GM06990 (cell line): ENCODE results near the gene UQCRQ.

Source experiments
- DNase-seq: peaks from one replicate; pipeline ENCODE4 v3.0.0-alpha.2; 2011; ENCODE audit not compliant: insufficient read length; ENCODE audit errors: extremely low read depth
- H3K27me3 ChIP-seq: replicated peaks from 2 replicates; pipeline ENCODE4 v1.6.0; 2011; ENCODE audit warnings: low read length; ENCODE audit not compliant: control insufficient read depth, insufficient read depth
- H3K36me3 ChIP-seq: 2 replicates; pipeline ENCODE4 v1.5.1; 2011; ENCODE audit warnings: low read length; ENCODE audit not compliant: control insufficient read depth, insufficient read depth
- H3K4me3 ChIP-seq: replicated peaks from 2 replicates; pipeline ENCODE4 v1.5.1; 2011; ENCODE audit warnings: low read depth, mild to moderate bottlenecking, control low read depth, low read length
- TF ChIP-seq, protein P1 (sequence below): IDR thresholded peaks from 2 replicates; pipeline ENCODE4 v1.5.1; 2011; ENCODE audit warnings: low read length, control low read depth, mild to moderate bottlenecking, inconsistent platforms; ENCODE audit not compliant: insufficient read depth, poor library complexity, severe bottlenecking

UQCRQ gene

DNA sequence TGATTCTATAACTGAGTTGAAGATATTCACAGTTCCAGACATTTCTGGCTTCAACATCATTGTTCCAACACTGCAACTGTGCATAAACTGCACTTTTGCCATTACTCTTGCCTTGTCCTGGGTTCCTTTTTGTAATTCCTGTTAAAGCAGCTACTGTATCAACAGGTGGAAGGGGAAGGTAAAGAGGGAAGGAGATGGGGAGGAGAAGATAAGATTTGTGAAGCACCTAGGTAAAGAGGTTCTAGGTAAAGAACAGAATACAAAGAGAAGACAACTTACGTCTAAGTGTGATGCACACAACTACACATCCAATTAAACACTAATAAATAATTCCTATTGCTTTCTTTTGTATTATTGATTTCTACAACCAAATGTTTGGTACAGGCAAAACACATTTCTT lies 43.3 kb downstream of the UQCRQ start:
- Histone ChIP-seq H3K4me3 (no peak overlapping the region), H3K36me3 (peaks cover 4% of the 10 kb centered on the region), H3K27me3 (no peaks in the 10 kb centered on the region)
- no peak for DNase-seq
- TF ChIP-seq, protein P1, sequence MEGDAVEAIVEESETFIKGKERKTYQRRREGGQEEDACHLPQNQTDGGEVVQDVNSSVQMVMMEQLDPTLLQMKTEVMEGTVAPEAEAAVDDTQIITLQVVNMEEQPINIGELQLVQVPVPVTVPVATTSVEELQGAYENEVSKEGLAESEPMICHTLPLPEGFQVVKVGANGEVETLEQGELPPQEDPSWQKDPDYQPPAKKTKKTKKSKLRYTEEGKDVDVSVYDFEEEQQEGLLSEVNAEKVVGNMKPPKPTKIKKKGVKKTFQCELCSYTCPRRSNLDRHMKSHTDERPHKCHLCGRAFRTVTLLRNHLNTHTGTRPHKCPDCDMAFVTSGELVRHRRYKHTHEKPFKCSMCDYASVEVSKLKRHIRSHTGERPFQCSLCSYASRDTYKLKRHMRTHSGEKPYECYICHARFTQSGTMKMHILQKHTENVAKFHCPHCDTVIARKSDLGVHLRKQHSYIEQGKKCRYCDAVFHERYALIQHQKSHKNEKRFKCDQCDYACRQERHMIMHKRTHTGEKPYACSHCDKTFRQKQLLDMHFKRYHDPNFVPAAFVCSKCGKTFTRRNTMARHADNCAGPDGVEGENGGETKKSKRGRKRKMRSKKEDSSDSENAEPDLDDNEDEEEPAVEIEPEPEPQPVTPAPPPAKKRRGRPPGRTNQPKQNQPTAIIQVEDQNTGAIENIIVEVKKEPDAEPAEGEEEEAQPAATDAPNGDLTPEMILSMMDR, result no peak

DNA sequence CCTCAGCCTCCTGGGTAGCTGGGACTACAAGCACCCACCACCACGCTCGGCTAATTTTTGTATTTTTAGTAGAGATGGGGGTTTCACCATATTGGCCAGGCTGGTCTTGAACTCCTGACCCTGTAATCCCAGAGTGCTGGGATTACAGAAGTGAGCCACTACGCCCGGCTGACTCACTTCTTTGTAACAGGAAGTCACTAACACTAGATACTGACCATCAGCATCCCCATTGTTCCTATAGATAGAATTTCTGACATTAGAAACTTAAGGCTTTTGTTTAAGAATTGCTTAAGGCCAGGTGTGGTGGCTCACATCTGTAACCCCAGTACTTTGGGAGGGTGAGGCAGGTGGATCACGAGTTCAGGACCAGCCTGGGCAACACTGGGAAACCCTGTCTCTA lies 49.2 kb downstream of the UQCRQ start:
- TF ChIP-seq, protein P1, result no peak
- Histone ChIP-seq H3K27me3 (no peaks in the 10 kb centered on the region), H3K36me3 (peaks cover 5% of the 10 kb centered on the region), H3K4me3 (no peak overlapping the region)
- DNase-seq, result peak; percentile 18

DNA sequence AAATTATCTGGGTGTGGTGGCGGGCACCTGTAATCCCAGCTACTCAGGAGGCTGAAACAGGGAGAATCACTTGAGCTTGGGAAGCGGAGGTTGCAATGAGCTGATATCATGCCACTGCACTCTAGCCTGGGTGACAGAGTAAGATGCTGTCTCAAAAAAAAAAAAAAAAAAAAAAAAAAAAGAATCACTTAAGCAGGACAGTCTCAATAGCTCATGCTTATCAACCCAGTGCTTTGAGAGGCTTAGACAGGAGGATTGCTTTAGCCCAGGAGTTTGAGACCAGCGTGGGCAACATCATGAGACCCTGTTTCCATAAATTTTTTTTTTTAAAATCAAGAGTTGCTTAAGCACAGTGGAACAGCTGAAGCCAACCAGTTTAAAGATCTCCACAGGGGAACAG lies 49.6 kb downstream of the UQCRQ start:
- peaks cover 5% of the 10 kb centered on the region for H3K36me3 ChIP-seq
- TF ChIP-seq, protein P1, result no peak
- DNase-seq, result no peak
- H3K27me3 ChIP-seq, result no peaks in the 10 kb centered on the region
- no peak overlapping the region for H3K4me3 ChIP-seq
